ENCODE measurements around the gene NEUROD1.

NEUROD1 gene

DNA sequence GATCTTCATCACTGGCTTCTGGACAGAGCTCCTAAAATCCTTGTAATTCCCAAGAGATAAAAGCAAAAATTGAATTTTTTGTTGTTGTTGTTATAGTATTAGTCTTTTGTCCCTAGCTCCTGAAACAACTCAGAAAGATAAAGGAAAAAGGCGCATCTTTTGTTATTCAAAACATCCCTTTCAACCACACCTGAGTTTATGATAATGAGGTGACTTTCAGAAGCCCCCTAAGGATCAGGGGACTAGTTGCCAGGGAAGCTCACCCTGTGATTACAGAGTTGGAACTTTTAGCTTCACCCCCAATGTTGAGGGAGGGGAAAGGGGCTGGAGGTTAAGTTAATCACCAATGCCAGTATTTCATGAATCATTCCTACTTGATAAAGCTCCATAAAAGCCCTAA is 13.1 kb downstream of the NEUROD1 start:
- DNase-seq (ENCODE audit: low read depth) = no peak
- no peak for TF ChIP-seq MAX (IDR thresholded peaks at IDR 0.05; ENCODE audit: low read depth, low read length)
- TF ChIP-seq, protein P1, sequence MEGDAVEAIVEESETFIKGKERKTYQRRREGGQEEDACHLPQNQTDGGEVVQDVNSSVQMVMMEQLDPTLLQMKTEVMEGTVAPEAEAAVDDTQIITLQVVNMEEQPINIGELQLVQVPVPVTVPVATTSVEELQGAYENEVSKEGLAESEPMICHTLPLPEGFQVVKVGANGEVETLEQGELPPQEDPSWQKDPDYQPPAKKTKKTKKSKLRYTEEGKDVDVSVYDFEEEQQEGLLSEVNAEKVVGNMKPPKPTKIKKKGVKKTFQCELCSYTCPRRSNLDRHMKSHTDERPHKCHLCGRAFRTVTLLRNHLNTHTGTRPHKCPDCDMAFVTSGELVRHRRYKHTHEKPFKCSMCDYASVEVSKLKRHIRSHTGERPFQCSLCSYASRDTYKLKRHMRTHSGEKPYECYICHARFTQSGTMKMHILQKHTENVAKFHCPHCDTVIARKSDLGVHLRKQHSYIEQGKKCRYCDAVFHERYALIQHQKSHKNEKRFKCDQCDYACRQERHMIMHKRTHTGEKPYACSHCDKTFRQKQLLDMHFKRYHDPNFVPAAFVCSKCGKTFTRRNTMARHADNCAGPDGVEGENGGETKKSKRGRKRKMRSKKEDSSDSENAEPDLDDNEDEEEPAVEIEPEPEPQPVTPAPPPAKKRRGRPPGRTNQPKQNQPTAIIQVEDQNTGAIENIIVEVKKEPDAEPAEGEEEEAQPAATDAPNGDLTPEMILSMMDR (IDR thresholded peaks at IDR 0.05; ENCODE audit: low read depth, low read length) = no peak
- no peak for TF ChIP-seq MYC (IDR thresholded peaks at IDR 0.05; ENCODE audit: low read depth, low read length)
- no peak for TF ChIP-seq POLR2A (IDR thresholded peaks at IDR 0.05; ENCODE audit: extremely low read depth, insufficient read length)
- H3K4me3 ChIP-seq (ENCODE audit: low read depth, low read length) = no peak overlapping the region

GRCh38 chr2:181662287-181662686 is 18.0 kb downstream of the NEUROD1 start:
- H3K4me3 ChIP-seq (ENCODE audit: low read depth, low read length) = no peak overlapping the region
- TF ChIP-seq, protein P1 (IDR thresholded peaks at IDR 0.05; ENCODE audit: low read depth, low read length) = no peak
- TF ChIP-seq POLR2A (IDR thresholded peaks at IDR 0.05; ENCODE audit: extremely low read depth, insufficient read length) (no peak), MAX (IDR thresholded peaks at IDR 0.05; ENCODE audit: low read depth, low read length) (no peak), MYC (IDR thresholded peaks at IDR 0.05; ENCODE audit: low read depth, low read length) (no peak)
- no peak for DNase-seq (ENCODE audit: low read depth)

- TF ChIP-seq, protein P1 (IDR thresholded peaks at IDR 0.05; ENCODE audit: low read depth, low read length) = no peak
- TF ChIP-seq POLR2A (IDR thresholded peaks at IDR 0.05; ENCODE audit: extremely low read depth, insufficient read length) (no peak), MYC (IDR thresholded peaks at IDR 0.05; ENCODE audit: low read depth, low read length) (no peak), MAX (IDR thresholded peaks at IDR 0.05; ENCODE audit: low read depth, low read length) (no peak)
These were observed 20.1 kb downstream of the NEUROD1 start for GRCh38 chr2:181660181-181660580.

GRCh38 chr2:181658444-181658843 is 21.9 kb downstream of the NEUROD1 start:
- TF ChIP-seq MYC (IDR thresholded peaks at IDR 0.05; ENCODE audit: low read depth, low read length) (no peak), MAX (IDR thresholded peaks at IDR 0.05; ENCODE audit: low read depth, low read length) (no peak), POLR2A (IDR thresholded peaks at IDR 0.05; ENCODE audit: extremely low read depth, insufficient read length) (no peak)
- TF ChIP-seq, protein P1 (IDR thresholded peaks at IDR 0.05; ENCODE audit: low read depth, low read length) = no peak
- H3K4me3 ChIP-seq (ENCODE audit: low read depth, low read length) = no peak overlapping the region
- DNase-seq (ENCODE audit: low read depth) = peak; percentile 9

More at GRCh38 chr2:181660181-181660580, 20.1 kb downstream of the NEUROD1 start:
- no peak overlapping the region for H3K4me3 ChIP-seq (ENCODE audit: low read depth, low read length)
- no peak for DNase-seq (ENCODE audit: low read depth)

DNA sequence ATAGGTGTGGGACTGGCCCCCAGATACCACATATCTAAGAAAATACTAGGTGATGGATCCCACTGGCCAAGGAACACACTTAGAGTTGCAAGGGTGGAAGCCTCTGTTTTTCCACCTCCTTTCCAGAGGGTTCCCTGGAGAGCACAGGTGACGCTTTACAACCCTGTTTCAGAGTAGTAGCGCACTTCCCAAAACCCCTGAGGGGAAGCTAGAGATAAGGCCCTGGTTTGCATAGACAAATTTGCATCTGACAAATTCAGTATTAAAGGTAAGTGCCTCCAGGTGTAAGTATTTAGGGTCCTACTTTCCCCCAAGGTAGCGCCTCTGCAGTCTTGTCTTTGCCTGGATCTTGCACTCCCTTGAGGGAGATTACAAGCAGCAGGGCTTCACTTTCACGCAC is 22.9 kb downstream of the NEUROD1 start:
- TF ChIP-seq POLR2A (IDR thresholded peaks at IDR 0.05; ENCODE audit: extremely low read depth, insufficient read length) (no peak), MYC (IDR thresholded peaks at IDR 0.05; ENCODE audit: low read depth, low read length) (no peak), MAX (IDR thresholded peaks at IDR 0.05; ENCODE audit: low read depth, low read length) (no peak)
- TF ChIP-seq, protein P1 (IDR thresholded peaks at IDR 0.05; ENCODE audit: low read depth, low read length) = no peak
- no peak overlapping the region for H3K4me3 ChIP-seq (ENCODE audit: low read depth, low read length)
- no peak for DNase-seq (ENCODE audit: low read depth)
